ENCODE data around the gene SEMA3F. TPM values are rescaled to one million over a fixed set of nuclear protein-coding genes. Genes with fewer than 3 reads are reported as not detected.

SEMA3F gene
- total RNA-seq, 1 donor = 3.5 TPM

GRCh38 chr3:50130436-50130835 is 24.7 kb upstream of the SEMA3F start:
- DNase-seq (ENCODE audit: low read depth) = no peak
- no peak overlapping the region for H3K4me3 ChIP-seq (ENCODE audit: low read depth, low read length)
- TF ChIP-seq CTCF (IDR thresholded peaks at IDR 0.05; ENCODE audit: insufficient read depth, low read length) = no peak

GRCh38 chr3:50132421-50133282 is 22.5 kb upstream of the SEMA3F start:
- H3K4me3 ChIP-seq (ENCODE audit: low read depth, low read length) = no peak overlapping the region
- DNase-seq (ENCODE audit: low read depth) = no peak
- TF ChIP-seq CTCF (IDR thresholded peaks at IDR 0.05; ENCODE audit: insufficient read depth, low read length) = no peak

- H3K4me3 ChIP-seq (ENCODE audit: low read depth, low read length) = no peak overlapping the region
- DNase-seq (ENCODE audit: low read depth) = no peak
- no peak for TF ChIP-seq CTCF (IDR thresholded peaks at IDR 0.05; ENCODE audit: insufficient read depth, low read length)
Measured at GRCh38 chr3:50133283-50133615, 21.9 kb upstream of the SEMA3F start.

GRCh38 chr3:50134367-50134766 is 20.8 kb upstream of the SEMA3F start:
- no peak for DNase-seq (ENCODE audit: low read depth)
- no peak for TF ChIP-seq CTCF (IDR thresholded peaks at IDR 0.05; ENCODE audit: insufficient read depth, low read length)
- H3K4me3 ChIP-seq (ENCODE audit: low read depth, low read length) = no peak overlapping the region

GRCh38 chr3:50135964-50136363 is 19.2 kb upstream of the SEMA3F start:
- H3K4me3 ChIP-seq (ENCODE audit: low read depth, low read length) = no peak overlapping the region
- no peak for DNase-seq (ENCODE audit: low read depth)

GRCh38 chr3:50136714-50137405 is 18.3 kb upstream of the SEMA3F start:
- no peak for TF ChIP-seq CTCF (IDR thresholded peaks at IDR 0.05; ENCODE audit: insufficient read depth, low read length)
- no peak for DNase-seq (ENCODE audit: low read depth)
- no peak overlapping the region for H3K4me3 ChIP-seq (ENCODE audit: low read depth, low read length)

More at GRCh38 chr3:50135964-50136363, 19.2 kb upstream of the SEMA3F start:
- TF ChIP-seq CTCF (IDR thresholded peaks at IDR 0.05; ENCODE audit: insufficient read depth, low read length) = no peak
